ENCODE data around the gene UGT1A9. TPM values are rescaled to one million over a fixed set of nuclear protein-coding genes. Genes with fewer than 3 reads are reported as not detected.
"Not testable (repeated sequence)": the region's sequence is repeated elsewhere in the genome, so short reads cannot be mapped to it uniquely, and the experiment has no call there.

Gene UGT1A9
- polyA plus RNA-seq, 1 experiment = not detected

DNA sequence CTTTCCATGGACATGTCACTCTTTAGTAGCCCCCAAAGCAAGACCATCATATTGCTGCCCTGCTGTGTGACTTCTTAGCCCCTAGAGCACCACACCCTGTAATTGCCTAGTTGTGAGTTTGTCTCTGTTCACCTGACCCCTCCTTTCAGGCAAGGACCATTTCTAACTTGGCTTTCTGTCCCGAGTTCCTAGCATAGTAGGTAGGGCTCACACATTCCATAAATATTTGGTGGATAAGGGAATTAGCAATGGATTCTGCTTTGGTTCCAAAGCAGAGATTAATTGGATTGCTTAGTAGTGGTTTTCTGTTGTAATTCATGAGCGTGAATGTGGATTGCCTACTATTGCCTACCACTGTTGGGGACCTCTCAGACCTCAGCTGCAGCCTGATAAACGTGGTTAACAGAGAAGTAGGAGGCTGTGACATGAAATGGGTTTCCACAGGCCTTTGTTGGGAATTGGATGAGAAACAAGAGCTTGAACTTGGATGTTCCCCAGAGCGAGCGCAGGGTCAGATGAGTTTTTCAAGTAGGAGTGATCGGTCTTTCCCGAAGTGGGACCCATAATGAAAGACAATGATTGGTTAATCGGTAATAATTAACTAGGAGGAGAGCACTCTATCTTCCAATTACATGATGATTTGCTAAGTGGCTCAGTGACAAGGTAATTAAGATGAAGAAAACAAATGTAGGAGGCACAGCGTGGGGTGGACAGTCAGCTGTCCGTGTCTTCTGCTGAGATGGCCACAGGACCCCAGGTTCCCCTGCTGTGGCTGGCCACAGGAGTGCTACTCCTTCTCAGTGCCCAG is 75.0 kb downstream of the UGT1A9 start:
- H3K27me3 ChIP-seq (ENCODE audit: control insufficient read depth, insufficient read depth, low read length) = peaks cover 5% of the 10 kb centered on the region
- ChIA-PET CTCF (no interaction called here), POLR2A (no interaction called here)
- H3K27ac ChIP-seq (ENCODE audit: low read depth, low read length) = no peak overlapping the region
- peaks cover 12% of the 10 kb centered on the region for H3K9me3 ChIP-seq (ENCODE audit: control insufficient read depth, insufficient read depth, low read length)
- no peak for DNase-seq (ENCODE audit: low read depth, low spot score)
- H3K4me3 ChIP-seq (ENCODE audit: low read depth, low read length) = no peak overlapping the region
- TF ChIP-seq, protein P1, sequence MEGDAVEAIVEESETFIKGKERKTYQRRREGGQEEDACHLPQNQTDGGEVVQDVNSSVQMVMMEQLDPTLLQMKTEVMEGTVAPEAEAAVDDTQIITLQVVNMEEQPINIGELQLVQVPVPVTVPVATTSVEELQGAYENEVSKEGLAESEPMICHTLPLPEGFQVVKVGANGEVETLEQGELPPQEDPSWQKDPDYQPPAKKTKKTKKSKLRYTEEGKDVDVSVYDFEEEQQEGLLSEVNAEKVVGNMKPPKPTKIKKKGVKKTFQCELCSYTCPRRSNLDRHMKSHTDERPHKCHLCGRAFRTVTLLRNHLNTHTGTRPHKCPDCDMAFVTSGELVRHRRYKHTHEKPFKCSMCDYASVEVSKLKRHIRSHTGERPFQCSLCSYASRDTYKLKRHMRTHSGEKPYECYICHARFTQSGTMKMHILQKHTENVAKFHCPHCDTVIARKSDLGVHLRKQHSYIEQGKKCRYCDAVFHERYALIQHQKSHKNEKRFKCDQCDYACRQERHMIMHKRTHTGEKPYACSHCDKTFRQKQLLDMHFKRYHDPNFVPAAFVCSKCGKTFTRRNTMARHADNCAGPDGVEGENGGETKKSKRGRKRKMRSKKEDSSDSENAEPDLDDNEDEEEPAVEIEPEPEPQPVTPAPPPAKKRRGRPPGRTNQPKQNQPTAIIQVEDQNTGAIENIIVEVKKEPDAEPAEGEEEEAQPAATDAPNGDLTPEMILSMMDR (IDR thresholded peaks at IDR 0.05; ENCODE audit: low read depth, low read length) = no peak

DNA sequence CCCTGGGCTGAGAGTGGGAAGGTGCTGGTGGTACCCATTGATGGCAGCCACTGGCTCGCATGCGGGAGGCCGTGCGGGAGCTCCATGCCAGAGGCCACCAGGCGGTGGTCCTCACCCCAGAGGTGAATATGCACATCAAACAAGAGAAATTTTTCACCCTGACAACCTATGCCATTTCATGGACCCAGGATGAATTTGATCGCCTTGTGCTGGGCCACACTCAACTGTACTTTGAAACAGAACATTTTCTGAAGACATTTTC is 75.5 kb downstream of the UGT1A9 start:
- H3K27me3 ChIP-seq (ENCODE audit: control insufficient read depth, insufficient read depth, low read length) = peaks cover 4% of the 10 kb centered on the region
- TF ChIP-seq, protein P1 (IDR thresholded peaks at IDR 0.05; ENCODE audit: low read depth, low read length) = no peak

DNA sequence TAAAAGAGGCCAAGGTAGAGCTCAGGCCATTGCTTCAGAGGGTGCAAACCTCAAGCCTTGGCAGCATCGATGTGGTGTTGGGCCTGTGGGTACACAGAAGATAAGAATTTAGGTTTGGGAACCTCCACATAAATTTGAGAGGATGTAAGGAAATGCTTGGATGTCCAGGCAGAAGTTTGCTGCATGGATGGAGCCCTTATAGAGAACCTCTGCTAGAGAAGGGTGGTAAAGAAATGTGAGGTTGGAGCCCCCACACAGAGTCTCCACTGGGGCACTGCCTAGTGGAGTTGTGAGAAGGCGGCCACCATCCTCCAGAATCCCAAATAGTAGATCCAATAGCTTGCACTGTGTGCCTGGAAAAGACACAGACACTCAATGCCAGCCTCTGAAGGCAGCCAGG is 79.0 kb downstream of the UGT1A9 start:
- POLR2A ChIA-PET; H3K27ac ChIP-seq (ENCODE audit: low read depth, low read length); CTCF ChIA-PET; H3K4me3 ChIP-seq (ENCODE audit: low read depth, low read length); DNase-seq (ENCODE audit: low read depth, low spot score); H3K27me3 ChIP-seq (ENCODE audit: control insufficient read depth, insufficient read depth, low read length): not testable (repeated sequence)
- peaks cover 13% of the 10 kb centered on the region for H3K9me3 ChIP-seq (ENCODE audit: control insufficient read depth, insufficient read depth, low read length)

More for the DNA sequence above, 75.5 kb downstream of the UGT1A9 start:
- CTCF ChIA-PET = no interaction called here
- POLR2A ChIA-PET = no interaction called here
- Histone ChIP-seq H3K4me3 (ENCODE audit: low read depth, low read length) (no peak overlapping the region), H3K9me3 (ENCODE audit: control insufficient read depth, insufficient read depth, low read length) (peaks cover 12% of the 10 kb centered on the region), H3K27ac (ENCODE audit: low read depth, low read length) (no peak overlapping the region)
- DNase-seq (ENCODE audit: low read depth, low spot score) = no peak

DNA sequence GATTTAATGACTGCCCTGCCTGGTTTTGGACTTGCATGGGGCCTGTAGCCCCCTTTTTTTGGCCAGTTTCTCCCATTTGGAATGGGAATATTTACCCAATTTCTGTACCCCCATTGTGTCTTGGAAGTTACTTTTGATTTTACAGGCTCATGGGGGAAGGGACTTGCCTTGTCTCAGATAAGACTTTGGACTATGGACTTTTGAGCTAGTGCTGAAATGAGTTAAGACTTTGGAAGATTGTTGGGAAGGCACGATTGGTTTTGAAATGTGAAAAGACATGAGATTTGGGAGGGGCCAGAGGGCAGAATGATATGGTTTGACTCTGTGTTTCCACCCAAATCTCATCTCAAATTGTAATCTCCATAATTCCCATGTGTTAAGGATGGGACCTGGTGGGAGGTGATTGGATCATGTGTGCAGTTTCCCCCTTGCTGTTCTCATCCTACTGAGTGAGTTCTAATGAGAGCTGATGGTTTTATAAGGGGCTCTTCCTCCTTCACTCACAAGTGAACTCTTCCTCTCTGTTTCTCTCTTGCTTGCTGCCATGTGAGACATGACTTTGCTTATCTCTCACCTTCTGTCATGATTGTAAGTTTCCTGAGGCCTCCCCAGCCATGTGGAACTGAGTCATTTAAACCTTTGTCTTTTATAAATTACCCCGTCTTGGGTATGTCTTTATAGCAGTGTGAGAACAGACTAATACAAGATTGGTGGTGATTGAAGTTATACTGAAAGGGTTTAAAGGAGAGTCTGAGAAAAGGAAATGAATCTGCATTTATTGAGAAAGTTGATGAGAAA is 79.7 kb downstream of the UGT1A9 start:
- peaks cover 13% of the 10 kb centered on the region for H3K9me3 ChIP-seq (ENCODE audit: control insufficient read depth, insufficient read depth, low read length)
- CTCF ChIA-PET; H3K27ac ChIP-seq (ENCODE audit: low read depth, low read length); POLR2A ChIA-PET; DNase-seq (ENCODE audit: low read depth, low spot score); H3K4me3 ChIP-seq (ENCODE audit: low read depth, low read length); H3K27me3 ChIP-seq (ENCODE audit: control insufficient read depth, insufficient read depth, low read length): not testable (repeated sequence)

DNA sequence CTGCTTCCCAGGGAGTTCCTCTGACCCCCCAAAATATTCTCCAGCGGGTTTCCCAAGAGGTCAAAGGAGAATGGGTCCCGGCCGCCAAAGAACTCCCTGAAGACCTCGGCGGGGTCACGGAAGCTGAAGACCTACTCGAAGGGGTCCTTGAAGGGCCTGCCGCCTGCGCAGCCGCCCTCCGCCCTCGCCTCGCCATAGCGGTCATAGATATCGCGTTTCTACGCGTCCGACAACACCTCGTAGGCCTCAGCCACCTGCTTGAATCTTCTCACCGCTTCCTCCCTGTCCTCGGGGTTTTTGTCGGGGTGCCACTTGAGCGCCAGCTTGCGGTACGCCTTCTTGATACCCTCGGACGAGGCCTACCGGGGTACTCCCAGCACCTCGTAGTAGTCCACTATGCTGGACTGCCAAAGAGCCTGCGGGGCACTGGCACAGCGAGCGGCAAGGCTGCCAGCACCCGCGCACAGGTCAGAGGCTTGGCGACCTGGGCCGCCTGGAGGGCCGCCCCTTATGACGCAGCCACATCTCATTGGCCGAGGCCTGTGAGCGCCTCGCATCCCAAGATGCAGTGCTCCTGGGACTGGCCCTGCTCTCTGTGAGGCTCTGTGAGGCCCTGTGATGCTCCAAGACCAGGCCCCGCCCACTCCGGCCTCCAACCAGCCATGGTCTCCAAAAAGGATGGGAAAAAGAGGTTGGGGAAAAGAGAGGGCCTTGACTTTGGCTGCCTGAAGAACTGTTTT is 83.3 kb downstream of the UGT1A9 start:
- ChIA-PET CTCF (no interaction called here), POLR2A (no interaction called here)
- no peak overlapping the region for H3K4me3 ChIP-seq (ENCODE audit: low read depth, low read length)
- DNase-seq (ENCODE audit: low read depth, low spot score) = no peak
- H3K9me3 ChIP-seq (ENCODE audit: control insufficient read depth, insufficient read depth, low read length) = peaks cover 13% of the 10 kb centered on the region
- TF ChIP-seq, protein P1 (IDR thresholded peaks at IDR 0.05; ENCODE audit: low read depth, low read length) = no peak
- H3K27me3 ChIP-seq (ENCODE audit: control insufficient read depth, insufficient read depth, low read length) = peaks cover 4% of the 10 kb centered on the region
- no peak overlapping the region for H3K27ac ChIP-seq (ENCODE audit: low read depth, low read length)

All from AG04450 (cell line).